ENCODE measurements around the gene VTCN1.

GRCh38 chr1:117162816-117163215 is 47.9 kb downstream of the VTCN1 start:
- TF ChIP-seq EZH2 (IDR thresholded peaks at IDR 0.05; ENCODE audit: borderline replicate concordance, low read length) = no peak
- TF ChIP-seq, protein P1, sequence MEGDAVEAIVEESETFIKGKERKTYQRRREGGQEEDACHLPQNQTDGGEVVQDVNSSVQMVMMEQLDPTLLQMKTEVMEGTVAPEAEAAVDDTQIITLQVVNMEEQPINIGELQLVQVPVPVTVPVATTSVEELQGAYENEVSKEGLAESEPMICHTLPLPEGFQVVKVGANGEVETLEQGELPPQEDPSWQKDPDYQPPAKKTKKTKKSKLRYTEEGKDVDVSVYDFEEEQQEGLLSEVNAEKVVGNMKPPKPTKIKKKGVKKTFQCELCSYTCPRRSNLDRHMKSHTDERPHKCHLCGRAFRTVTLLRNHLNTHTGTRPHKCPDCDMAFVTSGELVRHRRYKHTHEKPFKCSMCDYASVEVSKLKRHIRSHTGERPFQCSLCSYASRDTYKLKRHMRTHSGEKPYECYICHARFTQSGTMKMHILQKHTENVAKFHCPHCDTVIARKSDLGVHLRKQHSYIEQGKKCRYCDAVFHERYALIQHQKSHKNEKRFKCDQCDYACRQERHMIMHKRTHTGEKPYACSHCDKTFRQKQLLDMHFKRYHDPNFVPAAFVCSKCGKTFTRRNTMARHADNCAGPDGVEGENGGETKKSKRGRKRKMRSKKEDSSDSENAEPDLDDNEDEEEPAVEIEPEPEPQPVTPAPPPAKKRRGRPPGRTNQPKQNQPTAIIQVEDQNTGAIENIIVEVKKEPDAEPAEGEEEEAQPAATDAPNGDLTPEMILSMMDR (conservative IDR thresholded peaks at IDR 0.05 in 1 of 2, IDR thresholded peaks at IDR 0.05 in 1 of 2; ENCODE audit: extremely low read depth in 1 of 2, insufficient read depth in 1 of 2, low read depth in 1 of 2, low read length in 2 of 2) = no peak
